NOMO-1 (cell line): ENCODE results near the gene JAKMIP1.

Source experiments
- DNase-seq, 2 experiments: peaks; one replicate each; lab custom pipeline; 2025; ENCODE audit not compliant: unreplicated experiment in 2 of 2; lab: John Stamatoyannopoulos, UW

Gene JAKMIP1

GRCh38 chr4:6106156-6106555 is 94.2 kb downstream of the JAKMIP1 start:
- no peak for DNase-seq

DNA sequence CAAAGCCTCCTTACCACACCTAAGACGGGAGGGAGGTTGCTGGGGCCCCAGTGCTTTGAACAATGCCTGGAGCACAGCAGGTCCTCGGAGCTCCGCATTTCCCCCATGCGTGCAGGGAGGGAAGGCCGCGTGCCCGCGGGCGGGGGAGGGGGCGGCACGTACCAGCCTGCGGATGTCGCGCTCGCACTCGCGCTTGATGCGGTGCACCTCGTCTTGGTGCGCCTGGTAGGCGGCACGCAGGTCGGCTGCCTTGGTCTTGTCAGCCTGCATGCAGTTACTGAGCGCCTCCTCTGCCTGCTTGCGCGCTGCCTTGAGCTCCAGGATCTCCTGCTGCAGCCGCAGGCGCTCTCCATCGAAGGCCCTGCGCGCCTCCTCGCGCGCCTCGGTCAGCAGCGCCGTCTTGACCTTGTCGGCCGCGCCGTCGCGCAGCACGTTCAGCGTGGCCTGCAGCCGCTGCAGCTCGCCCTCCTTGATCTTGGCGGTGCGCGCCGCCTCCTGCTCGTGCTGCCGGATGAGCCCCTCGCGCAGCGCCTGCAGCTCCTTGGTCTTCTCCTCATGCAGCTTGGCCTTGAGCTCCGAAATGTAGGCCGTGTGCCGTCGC is 94.9 kb downstream of the JAKMIP1 start:
- no peak for DNase-seq

- DNase-seq: no peak
These were observed 95.7 kb downstream of the JAKMIP1 start for GRCh38 chr4:6104541-6105130.

DNA sequence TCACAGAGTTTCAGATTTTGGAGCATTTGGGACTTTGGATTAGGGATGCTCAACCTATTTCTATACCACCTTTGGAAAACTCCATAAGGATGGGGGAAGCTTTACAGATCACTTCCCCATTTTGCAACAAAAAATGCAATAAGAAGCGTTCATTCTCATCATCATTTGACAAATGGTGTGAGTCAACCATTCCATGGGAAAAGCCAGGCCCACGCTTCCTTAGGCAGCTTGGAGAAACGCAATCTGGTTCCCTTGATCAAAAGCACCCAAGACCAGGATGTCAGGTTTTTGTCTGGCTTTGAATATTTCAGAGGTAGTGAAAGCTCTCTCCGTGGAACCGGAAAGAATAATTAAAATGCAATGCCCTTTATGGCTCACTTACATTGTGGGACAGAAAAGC is 102.8 kb downstream of the JAKMIP1 start:
- DNase-seq: no peak

GRCh38 chr4:6095897-6096296 is 104.5 kb downstream of the JAKMIP1 start:
- DNase-seq: no peak

DNA sequence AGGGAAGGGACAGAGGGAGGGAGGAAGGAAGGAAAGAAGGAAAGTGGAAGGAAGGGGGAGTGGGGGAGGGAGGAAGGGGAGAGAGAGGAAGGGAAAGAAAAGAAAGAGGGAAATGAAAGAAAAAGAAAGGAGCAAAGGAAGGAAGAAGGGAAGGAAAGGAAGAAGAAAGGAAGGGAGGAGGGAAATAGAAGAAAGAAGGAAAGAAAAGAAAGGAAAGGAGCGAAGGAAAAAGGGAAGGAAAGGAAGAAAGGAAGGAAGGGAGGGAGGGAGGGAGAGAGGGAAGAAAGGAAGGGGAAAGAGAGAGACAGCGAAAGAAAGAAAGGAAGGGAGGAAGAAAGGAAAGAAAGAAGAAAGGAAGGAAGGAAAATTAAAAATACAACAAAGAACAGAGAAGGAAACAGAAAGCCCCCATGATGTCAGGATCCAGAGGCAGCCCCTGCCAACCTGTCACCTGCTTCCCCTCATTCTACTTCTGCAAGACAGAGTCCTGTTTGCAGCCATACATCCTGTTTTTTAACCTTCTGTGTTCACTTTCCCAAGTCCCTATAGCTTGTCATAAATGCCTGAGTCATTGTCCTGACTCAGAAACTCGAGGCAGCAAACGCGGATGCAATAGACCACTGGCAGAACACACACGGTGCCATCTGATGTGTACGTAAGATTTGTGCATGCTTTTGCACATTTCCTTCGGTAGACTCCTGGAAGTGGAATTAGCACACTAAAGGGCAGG is 105.2 kb downstream of the JAKMIP1 start:
- no peak for DNase-seq

DNA sequence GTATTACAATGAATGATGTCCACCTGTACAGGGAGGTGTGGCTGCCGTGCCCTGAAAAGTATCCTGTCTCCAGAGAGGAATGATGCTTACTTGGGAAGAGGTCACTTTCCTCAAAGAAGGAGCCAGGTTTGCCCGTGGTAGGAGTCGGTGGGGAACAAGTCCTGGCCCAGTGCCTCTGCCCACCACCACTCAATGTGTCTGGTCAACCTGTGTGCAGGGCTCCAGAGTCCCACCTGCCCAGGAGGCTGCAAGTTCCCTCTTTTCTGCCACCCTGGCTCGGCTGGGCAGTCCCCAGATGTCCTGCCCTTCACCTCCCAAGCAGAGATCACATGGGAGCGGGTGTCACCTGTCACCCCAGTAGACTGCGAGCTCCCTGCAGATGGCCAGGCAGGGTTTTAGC is 106.7 kb downstream of the JAKMIP1 start:
- no peak for DNase-seq

DNA sequence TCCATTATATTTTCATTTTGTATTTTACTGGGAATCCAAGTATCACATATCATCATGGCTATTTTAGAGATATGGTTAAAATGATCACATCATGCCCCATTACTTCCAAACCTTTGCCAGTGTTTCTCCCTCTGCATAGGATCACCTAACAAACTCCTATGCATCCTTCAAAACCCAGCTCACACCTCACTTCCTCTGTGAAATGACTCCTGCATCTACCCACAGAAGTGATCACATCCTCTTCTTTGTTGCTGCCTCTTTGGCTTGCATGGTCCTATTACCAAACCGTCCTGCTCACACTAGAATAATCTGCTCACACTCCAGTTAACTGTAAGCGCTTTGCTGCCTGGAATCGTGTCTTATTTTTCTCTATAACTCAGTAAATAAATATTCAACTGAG is 107.4 kb downstream of the JAKMIP1 start:
- no peak for DNase-seq

DNA sequence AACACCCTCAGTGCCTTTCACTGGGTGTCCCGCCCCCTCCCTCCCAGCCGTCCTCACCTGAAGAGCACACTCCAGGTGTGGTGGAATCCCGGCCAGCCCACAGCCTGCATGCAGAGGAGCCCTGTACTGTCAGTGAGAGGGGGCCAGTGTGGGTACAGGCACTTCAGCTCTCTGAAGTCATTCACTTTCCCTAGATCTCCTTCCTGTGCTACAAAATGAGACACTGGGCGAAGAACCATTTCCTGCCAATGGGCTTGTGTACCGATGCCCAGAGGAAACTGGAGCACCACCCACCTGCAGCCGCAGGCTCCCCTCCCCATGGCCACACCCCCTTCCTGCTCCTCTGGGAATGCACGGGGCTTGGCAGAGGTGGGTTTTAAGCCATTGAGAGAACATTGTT is 108.2 kb downstream of the JAKMIP1 start:
- DNase-seq: no peak

DNA sequence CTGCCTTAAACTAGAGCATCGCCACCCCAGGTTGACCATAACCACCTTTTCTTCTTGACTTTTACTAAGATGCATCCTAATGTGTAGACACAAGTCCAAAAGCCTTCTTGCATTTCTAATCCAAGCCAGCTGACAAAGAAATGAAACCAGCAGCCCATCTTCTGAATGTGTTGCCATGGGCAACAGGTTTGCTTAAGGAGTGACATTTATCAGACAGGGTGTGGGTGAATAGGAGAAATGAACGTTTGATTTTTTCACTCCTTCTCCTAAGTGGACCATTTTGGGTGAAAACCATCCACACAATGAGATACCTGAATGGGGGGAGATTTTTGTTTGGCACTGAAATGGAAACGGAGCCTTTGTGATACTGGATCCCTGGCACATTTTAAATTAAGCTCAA is 109.4 kb downstream of the JAKMIP1 start:
- no peak for DNase-seq

- no peak for DNase-seq
These were observed 111.4 kb downstream of the JAKMIP1 start for GRCh38 chr4:6088950-6089349.

DNA sequence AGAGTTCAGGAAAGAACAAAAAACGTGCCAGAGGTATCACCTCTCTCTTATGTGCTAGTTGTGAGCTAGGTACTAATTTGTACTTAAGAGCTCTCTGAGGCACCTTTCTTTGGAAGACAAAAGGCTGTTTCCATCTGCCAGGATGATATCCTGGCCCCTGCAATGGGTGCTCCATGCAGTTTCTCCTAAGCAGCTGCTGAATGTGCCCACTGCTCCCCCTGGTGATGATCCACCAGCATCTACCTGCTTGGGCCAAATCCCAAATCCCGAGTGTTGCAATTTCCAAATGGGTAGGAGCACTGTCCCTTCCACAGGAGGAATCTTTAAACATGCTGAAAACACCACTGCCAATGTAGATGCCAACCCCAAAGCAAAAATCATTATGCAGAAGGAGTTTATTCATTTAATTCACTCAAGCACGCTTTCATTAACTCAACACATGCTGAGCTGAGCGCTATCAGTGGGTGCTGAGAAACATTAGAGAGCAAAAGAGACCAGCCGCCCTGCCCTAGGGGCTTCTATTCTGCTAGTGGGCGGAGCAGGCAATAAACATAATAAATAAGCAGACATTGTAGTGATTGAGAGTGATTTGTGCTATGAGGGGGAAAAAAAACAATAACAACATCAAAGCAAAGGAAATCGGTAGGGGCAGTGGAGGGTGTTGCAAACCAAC is 112.5 kb downstream of the JAKMIP1 start:
- DNase-seq: no peak

DNA sequence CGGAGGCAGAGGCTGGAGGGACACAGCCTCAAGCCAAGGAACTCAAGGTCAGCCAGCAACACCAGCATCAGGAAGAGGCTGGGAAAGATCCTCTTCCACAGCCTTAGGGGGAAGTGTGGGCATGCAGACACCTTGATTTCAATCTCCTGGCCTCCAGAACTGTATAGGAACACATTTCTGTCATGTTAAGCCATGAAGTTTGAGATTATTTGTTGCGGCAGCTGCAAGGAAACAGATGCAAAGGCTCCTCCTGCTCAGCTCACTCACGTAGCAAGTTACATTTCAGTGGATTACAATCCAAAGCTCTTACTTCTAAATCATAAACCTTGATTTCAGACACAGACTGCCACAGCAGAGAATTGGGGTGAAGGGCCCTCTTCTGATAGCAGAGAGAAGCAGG is 113.5 kb downstream of the JAKMIP1 start:
- DNase-seq: no peak

- no peak for DNase-seq
These were observed 114.4 kb downstream of the JAKMIP1 start for GRCh38 chr4:6085691-6086628.

- DNase-seq: no peak
These were observed 115.2 kb downstream of the JAKMIP1 start for GRCh38 chr4:6085028-6085690.

DNA sequence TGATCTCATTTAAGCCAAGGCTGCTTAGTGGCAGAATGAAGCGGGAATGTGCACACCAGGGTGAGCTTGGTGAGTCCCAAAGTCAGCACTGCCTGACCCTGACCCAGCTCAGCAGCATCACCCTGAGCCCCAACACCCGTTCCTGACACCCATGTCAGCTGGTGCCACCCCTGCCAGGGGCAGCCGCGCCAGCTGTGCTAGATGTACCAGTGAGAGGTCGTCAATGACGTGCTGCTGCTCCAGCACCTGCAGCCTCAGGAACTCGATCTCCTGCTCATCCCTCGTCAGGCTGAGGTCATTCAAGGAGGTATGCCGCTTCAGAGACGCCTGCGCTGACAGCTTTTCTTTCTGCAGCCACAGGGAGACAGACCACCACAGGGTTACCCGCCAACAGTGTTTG is 120.4 kb downstream of the JAKMIP1 start:
- DNase-seq: no peak

GRCh38 chr4:6078560-6078959 is 121.8 kb downstream of the JAKMIP1 start:
- DNase-seq: no peak

DNA sequence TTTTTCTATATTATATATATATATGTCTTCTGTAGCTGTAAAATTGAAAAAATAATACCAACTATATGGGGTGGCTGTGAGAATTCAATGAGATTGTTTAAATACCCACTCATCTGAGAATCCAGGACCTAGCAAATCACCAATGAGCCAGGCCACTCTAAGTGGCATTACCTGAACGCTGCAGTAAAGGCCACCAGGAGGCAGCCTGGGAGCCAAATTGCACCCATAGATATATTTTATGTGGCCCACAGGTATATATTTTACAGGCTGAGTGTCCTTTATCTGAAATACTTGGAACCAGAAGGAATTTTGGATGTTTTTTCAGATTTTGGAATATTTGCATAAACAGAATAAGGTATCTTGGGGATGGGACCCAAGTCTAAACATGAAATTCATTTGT is 124.0 kb downstream of the JAKMIP1 start:
- no peak for DNase-seq

DNA sequence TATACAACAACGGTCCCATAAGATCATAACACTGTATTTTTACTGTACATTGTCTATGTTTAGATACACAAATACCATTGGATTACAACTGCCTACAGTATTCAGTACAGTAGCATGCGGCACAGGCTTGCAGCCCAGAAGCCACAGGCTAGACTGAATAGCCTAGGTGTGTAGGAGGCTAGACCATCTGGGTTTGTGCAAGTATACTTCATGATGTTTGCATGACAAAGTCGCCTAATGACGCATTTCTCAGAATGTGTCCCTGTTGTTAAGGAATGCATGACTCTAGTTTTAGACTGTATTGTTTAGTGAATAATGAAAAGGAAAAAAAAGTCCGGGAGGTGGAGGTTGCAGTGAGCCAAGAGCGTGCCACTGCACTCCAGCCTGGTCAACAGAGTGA is 125.6 kb downstream of the JAKMIP1 start:
- no peak for DNase-seq
